Neural crest cell (in vitro differentiated cells): ENCODE results near the gene HSBP1. TPM values are rescaled to one million over a fixed set of nuclear protein-coding genes. Genes with fewer than 3 reads are reported as not detected.

Source experiments
- DNase-seq: peaks from one replicate; pipeline ENCODE4 v3.0.0; 2021; ENCODE audit warnings: low read depth, mixed read lengths, low spot score
- H3K27ac Mint-ChIP-seq: one replicate; pipeline ENCODE4 v1.8.0; 2021; ENCODE audit warnings: mild to moderate bottlenecking, mixed read lengths; ENCODE audit not compliant: unreplicated experiment
- H3K27me3 Mint-ChIP-seq: 2 replicates; pipeline ENCODE4 v1.8.0; 2021; ENCODE audit warnings: low read depth, mild to moderate bottlenecking, mixed read lengths
- H3K36me3 Mint-ChIP-seq: 2 replicates; pipeline ENCODE4 v1.8.0; 2021; ENCODE audit warnings: low read depth, mild to moderate bottlenecking, mixed read lengths
- H3K4me1 Mint-ChIP-seq: 2 replicates; pipeline ENCODE4 v1.8.0; 2021; ENCODE audit warnings: mixed read lengths
- H3K4me3 Mint-ChIP-seq: one replicate; pipeline ENCODE4 v1.8.0; 2021; ENCODE audit warnings: mild to moderate bottlenecking, mixed read lengths
- H3K9me3 Mint-ChIP-seq: 2 replicates; pipeline ENCODE4 v1.8.0; 2021; ENCODE audit warnings: mixed read lengths
- CTCF ChIP-seq: fragments of 200-600 bp; sonication (generic); conservative IDR thresholded peaks from 2 replicates; pipeline ENCODE4 v1.5.0; 2021; ENCODE audit warnings: antibody characterized with exemption, mild to moderate bottlenecking
- long read RNA-seq: library from polyadenylated mRNA; unstranded; transcript quantifications from one replicate; pipeline ENCODE4 v2.0.0, GENCODE V29; 2020
- total RNA-seq: library from RNA; stranded (reverse); gene quantifications from 2 replicates; pipeline ENCODE4 v1.2.1, GENCODE V29; 2021

The HSBP1 gene
- total RNA-seq, result 237 and 241 TPM in 2 replicates
- long read RNA-seq, full-length matches to known transcripts, result 952 of 983 reads
- long read RNA-seq, partial matches to known transcripts, result 2 of 983 reads
- long read RNA-seq, other reads (novel, unspliced or antisense), result 29 of 983 reads

- Mint-ChIP-seq H3K27ac (peak within 1 kb of the TSS; percentile 92), H3K27me3 (peaks cover 6% of the 10 kb centered on the region)
Observed at GRCh38 chr16:83807710-83808572, at the start of gene HSBP1. TSS of gene HSBP1 (plus strand) at chr16:83807978. CDS start at chr16:83808077, 99 bp downstream.

DNA sequence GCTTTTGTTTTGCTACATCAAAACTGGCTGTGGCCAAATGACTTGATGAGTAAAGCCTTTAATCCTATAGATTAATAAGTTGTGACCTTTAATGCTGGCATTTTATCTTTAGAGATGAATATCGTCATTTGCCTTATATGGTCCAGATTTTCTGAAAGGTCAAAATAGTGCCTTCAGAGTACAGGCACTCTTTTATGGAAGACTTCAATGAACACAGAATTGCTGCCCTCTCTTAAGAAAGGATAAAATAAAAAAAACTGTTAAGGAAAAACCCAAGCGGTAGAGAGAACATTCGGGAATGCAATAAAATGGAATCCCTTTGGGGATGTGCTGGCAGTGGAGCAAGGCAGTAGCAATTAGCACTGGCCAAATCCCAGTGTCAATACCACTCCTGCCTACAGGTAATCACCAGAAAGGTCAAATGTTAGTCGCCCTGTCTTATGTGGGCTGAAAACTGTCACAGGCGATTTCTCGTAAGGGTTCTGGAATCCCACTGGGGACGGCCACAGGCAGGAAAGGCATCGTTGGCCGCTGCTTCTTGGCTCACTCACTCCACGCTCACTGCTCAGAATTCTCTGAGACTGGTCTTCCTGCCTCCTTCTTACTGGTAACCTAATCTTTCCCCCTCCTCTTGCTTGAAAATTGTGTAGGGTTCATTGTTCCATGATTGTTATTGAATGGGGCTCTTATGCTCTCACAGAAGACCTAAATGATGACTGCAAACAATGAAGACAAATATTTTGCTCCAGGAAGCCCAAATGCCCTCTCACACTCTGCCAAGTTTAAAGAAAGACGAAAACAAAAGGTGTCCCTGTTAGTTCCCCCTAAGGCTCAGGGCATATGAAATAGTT is 45.4 kb upstream of the HSBP1 start:
- H3K36me3 Mint-ChIP-seq, result peaks cover 3% of the 10 kb centered on the region
- no peak overlapping the region for H3K4me3 Mint-ChIP-seq
- no peak for DNase-seq
- TF ChIP-seq CTCF, result no peak
- peaks cover 14% of the 10 kb centered on the region for H3K4me1 Mint-ChIP-seq
- H3K27me3 Mint-ChIP-seq, result peaks cover 8% of the 10 kb centered on the region
- peaks cover 3% of the 10 kb centered on the region for H3K9me3 Mint-ChIP-seq
- H3K27ac Mint-ChIP-seq, result no peak overlapping the region

More at GRCh38 chr16:83807710-83808572, at the start of gene HSBP1:
- Mint-ChIP-seq H3K36me3 (peaks cover 15% of the 10 kb centered on the region), H3K9me3 (peaks cover 4% of the 10 kb centered on the region), H3K4me1 (peaks cover 35% of the 10 kb centered on the region), H3K4me3 (peak within 1 kb of the TSS; percentile 99)
- peak; percentile 92 for DNase-seq
- no peak for TF ChIP-seq CTCF

- Mint-ChIP-seq H3K36me3 (peaks cover 3% of the 10 kb centered on the region), H3K27ac (no peak overlapping the region), H3K4me1 (peaks cover 14% of the 10 kb centered on the region), H3K27me3 (peaks cover 8% of the 10 kb centered on the region), H3K9me3 (peaks cover 3% of the 10 kb centered on the region), H3K4me3 (no peak overlapping the region)
- no peak for DNase-seq
- TF ChIP-seq CTCF, result no peak
Observed at GRCh38 chr16:83762992-83763358, 44.8 kb upstream of the HSBP1 start.

- no peak for TF ChIP-seq CTCF
- Mint-ChIP-seq H3K27ac (no peak overlapping the region), H3K4me3 (no peak overlapping the region), H3K9me3 (peaks cover 4% of the 10 kb centered on the region), H3K4me1 (peaks cover 16% of the 10 kb centered on the region), H3K27me3 (peaks cover 4% of the 10 kb centered on the region), H3K36me3 (no peaks in the 10 kb centered on the region)
- no peak for DNase-seq
Observed at GRCh38 chr16:83768986-83769385, 38.8 kb upstream of the HSBP1 start.

- Mint-ChIP-seq H3K9me3 (peaks cover 4% of the 10 kb centered on the region), H3K27me3 (peaks cover 4% of the 10 kb centered on the region), H3K27ac (no peak overlapping the region), H3K4me1 (peaks cover 16% of the 10 kb centered on the region), H3K4me3 (no peak overlapping the region), H3K36me3 (no peaks in the 10 kb centered on the region)
- no peak for TF ChIP-seq CTCF
- DNase-seq, result no peak
Observed at GRCh38 chr16:83769397-83770008, 38.3 kb upstream of the HSBP1 start.
